ENCODE data around the gene LOC101059915. TPM values are rescaled to one million over a fixed set of nuclear protein-coding genes. Genes with fewer than 3 reads are reported as not detected.
"Not testable (repeated sequence)": the region's sequence is repeated elsewhere in the genome, so short reads cannot be mapped to it uniquely, and the experiment has no call there.

The LOC101059915 gene

GRCh38 chrX:71720289-71720886 is 53.0 kb downstream of the LOC101059915 start:
- DNase-seq (ENCODE audit: low spot score in 2 of 2); H3K9me3 ChIP-seq; H3K36me3 ChIP-seq; H3K4me3 ChIP-seq; H3K4me1 ChIP-seq; H3K27ac ChIP-seq; H3K27me3 ChIP-seq: not testable (repeated sequence)
- no CpG with 5 or more reads among the region's 20 CpGs for WGBS, 2 donors

Small RNA genes lying within 50 kb of the gene (small RNA-seq; reads per million reads assigned to genes)
- not detected for gene BX276092.4

Other genes starting within 250 kb of the LOC101059915 start
- 100 to 1,000 TPM; 175 to 256 (median 231) TPM for gene OGT, start 134.4 kb upstream of the LOC101059915 start, total RNA-seq
- gene GCNA, start 89.1 kb upstream of the LOC101059915 start, total RNA-seq = 10 to 100 TPM in 2 of 4 donors, 1 to 10 TPM in 2; 2.8 to 12.9 (median 8.8) TPM
- not detected for gene CXCR3, start 49.0 kb upstream of the LOC101059915 start, total RNA-seq
- not detected for gene CXorf49, start 50.7 kb downstream of the LOC101059915 start, total RNA-seq
- gene CXorf49B, start 95.8 kb downstream of the LOC101059915 start, total RNA-seq = not detected
- gene NHSL2, start 243.3 kb downstream of the LOC101059915 start, total RNA-seq = 10 to 100 TPM; 16.2 to 26.5 (median 23.0) TPM

Measured in tibial nerve (tissue), 4 donors.